IMR-90 (cell line): ENCODE data around the gene ZNF862. TPM values are rescaled to one million over a fixed set of nuclear protein-coding genes. Genes with fewer than 3 reads are reported as not detected.
A peak's percentile ranks its signal among the peaks of the same experiment; 100 is the strongest.

Experiments
- ATAC-seq: fragments of 200-7000 bp; cut with Tn5 transposase; 2 replicates; pipeline ENCODE4 v1.9.1; 2020; ENCODE audit warnings: low read depth, mild to moderate bottlenecking, moderate library complexity
- BruUV-seq: library from RNA; stranded (reverse); fragments of 400-500 nt; replicated peaks from 2 replicates; lab custom pipeline; 2021; lab: Mats Ljungman, UMichigan
- CTCF ChIA-PET: fragments of 300-600 bp; formaldehyde crosslinking; extraction: SDS; loops from one replicate; lab custom pipeline; 2021; ENCODE audit warnings: antibody characterized with exemption; lab: Yijun Ruan, JAX
- POLR2A ChIA-PET: fragments of 300-600 bp; sonication (Branson Sonifier 250); formaldehyde crosslinking; loops from one replicate; lab custom pipeline; 2022; ENCODE audit warnings: antibody characterized with exemption; ENCODE audit not compliant: unreplicated experiment; lab: Charles Lee
- DNase-seq: peaks from one replicate; pipeline ENCODE4 v3.0.0; 2013
- H2AFZ ChIP-seq: replicated peaks from 2 replicates; pipeline ENCODE3; 2013; ENCODE audit warnings: low read length, mild to moderate bottlenecking; ENCODE audit not compliant: poor library complexity
- H2AK5ac ChIP-seq: 2 replicates; pipeline ENCODE4 v1.6.1; 2013; ENCODE audit warnings: low read depth, low read length, inconsistent platforms
- H2AK9ac ChIP-seq: replicated peaks from 2 replicates; pipeline ENCODE3; 2013; ENCODE audit warnings: mild to moderate bottlenecking, low read depth, low read length, moderate library complexity; ENCODE audit not compliant: poor library complexity
- H2BK120ac ChIP-seq: 2 replicates; pipeline ENCODE4 v1.6.1; 2013; ENCODE audit warnings: low read depth, low read length, inconsistent platforms
- H2BK15ac ChIP-seq: 3 replicates; pipeline ENCODE4 v1.6.1; 2013; ENCODE audit warnings: low read depth, low read length, inconsistent platforms
- H2BK20ac ChIP-seq: 2 replicates; pipeline ENCODE4 v1.6.1; 2013; ENCODE audit warnings: low read depth, mild to moderate bottlenecking, inconsistent platforms, low read length, moderate library complexity
- H2BK5ac ChIP-seq: 2 replicates; pipeline ENCODE4 v1.6.1; 2013; ENCODE audit warnings: mild to moderate bottlenecking, low read depth, low read length, inconsistent platforms; ENCODE audit not compliant: poor library complexity, severe bottlenecking
- H3K14ac ChIP-seq: replicated peaks from 2 replicates; pipeline ENCODE4 v1.6.1; 2013; ENCODE audit warnings: low read depth, low read length, inconsistent platforms
- H3K18ac ChIP-seq: 2 replicates; pipeline ENCODE4 v1.6.1; 2013; ENCODE audit warnings: low read depth, low read length, control low read depth
- H3K23ac ChIP-seq: 2 replicates; pipeline ENCODE4 v1.6.1; 2013; ENCODE audit warnings: low read depth, low read length, inconsistent platforms
- H3K27ac ChIP-seq: 2 replicates; pipeline ENCODE4 v1.5.1; 2013; ENCODE audit warnings: mild to moderate bottlenecking, control low read depth, low read length; ENCODE audit not compliant: insufficient read depth
- H3K27me3 ChIP-seq: 2 replicates; pipeline ENCODE4 v1.6.1; 2013; ENCODE audit warnings: low read length; ENCODE audit not compliant: control insufficient read depth, insufficient read depth
- H3K36me3 ChIP-seq: 2 replicates; pipeline ENCODE4 v1.6.1; 2013; ENCODE audit warnings: low read length, mixed read lengths; ENCODE audit not compliant: control insufficient read depth, insufficient read depth
- H3K4ac ChIP-seq: 2 replicates; pipeline ENCODE4 v1.6.1; 2013; ENCODE audit warnings: low read depth, low read length, inconsistent platforms
- H3K4me1 ChIP-seq: 2 replicates; pipeline ENCODE4 v1.6.1; 2013; ENCODE audit warnings: low read length, mixed read lengths; ENCODE audit not compliant: control insufficient read depth, insufficient read depth
- H3K4me2 ChIP-seq: 2 replicates; pipeline ENCODE4 v1.6.1; 2013; ENCODE audit warnings: low read depth, mild to moderate bottlenecking, control low read depth, low read length, moderate library complexity
- H3K4me3 ChIP-seq: 2 replicates; pipeline ENCODE4 v1.5.1; 2013; ENCODE audit warnings: low read depth, mild to moderate bottlenecking, control low read depth, low read length, moderate library complexity; ENCODE audit not compliant: insufficient read depth
- H3K56ac ChIP-seq: 2 replicates; pipeline ENCODE4 v1.6.1; 2013; ENCODE audit warnings: low read length, inconsistent platforms; ENCODE audit not compliant: insufficient read depth; ENCODE audit errors: extremely low read depth
- H3K79me1 ChIP-seq, 2 experiments: 2 replicates each; pipeline ENCODE4 v1.6.1; 2013; ENCODE audit warnings: low read length in 2 of 2, inconsistent platforms in 1 of 2, low read depth in 1 of 2
- H3K9ac ChIP-seq: 2 replicates; pipeline ENCODE4 v1.6.1; 2013; ENCODE audit warnings: low read depth, low read length, control low read depth
- H3K9me1 ChIP-seq: 2 replicates; pipeline ENCODE4 v1.6.1; 2013; ENCODE audit warnings: low read length, inconsistent platforms; ENCODE audit not compliant: insufficient read depth
- H3K9me3 ChIP-seq: 2 replicates; pipeline ENCODE4 v1.6.1; 2013; ENCODE audit warnings: low read length; ENCODE audit not compliant: control insufficient read depth, insufficient read depth
- H4K20me1 ChIP-seq: 2 replicates; pipeline ENCODE4 v1.6.1; 2013; ENCODE audit warnings: low read length, inconsistent platforms; ENCODE audit not compliant: insufficient read depth
- H4K5ac ChIP-seq: 2 replicates; pipeline ENCODE4 v1.6.1; 2013; ENCODE audit warnings: mild to moderate bottlenecking, low read depth, low read length, control low read depth
- H4K8ac ChIP-seq, 2 experiments: 2 replicates each; pipeline ENCODE4 v1.6.1; 2013; ENCODE audit warnings: low read depth in 2 of 2, low read length in 2 of 2, control low read depth in 1 of 2, inconsistent platforms in 1 of 2
- H4K91ac ChIP-seq: 2 replicates; pipeline ENCODE4 v1.6.1; 2013; ENCODE audit warnings: low read depth, low read length, inconsistent platforms; ENCODE audit not compliant: insufficient read depth
- CHD1 ChIP-seq: IDR thresholded peaks from 2 replicates; pipeline ENCODE4 v1.6.1; 2012; ENCODE audit warnings: low read depth, low read length, improper control_type of control experiment
- ELK1 ChIP-seq: fragments of 150-350 bp; IDR thresholded peaks from 2 replicates; pipeline ENCODE4 v1.6.1; 2016; ENCODE audit warnings: low read depth, mild to moderate bottlenecking, low read length, moderate library complexity, borderline replicate concordance
- MAZ ChIP-seq: IDR thresholded peaks from 2 replicates; pipeline ENCODE4 v1.6.1; 2012; ENCODE audit warnings: low read depth, mild to moderate bottlenecking, low read length, improper control_type of control experiment, moderate library complexity, borderline replicate concordance
- MXI1 ChIP-seq: IDR thresholded peaks from 2 replicates; pipeline ENCODE4 v1.6.1; 2012; ENCODE audit warnings: low read depth, mild to moderate bottlenecking, low read length, moderate library complexity, borderline replicate concordance
- NFE2L2 ChIP-seq: fragments of 150-350 bp; IDR thresholded peaks from 2 replicates; pipeline ENCODE4 v1.6.1; 2016; ENCODE audit warnings: low read depth, mild to moderate bottlenecking, low read length
- POLR2A ChIP-seq: IDR thresholded peaks from 2 replicates; pipeline ENCODE4 v1.6.1; 2012; ENCODE audit warnings: mild to moderate bottlenecking, low read depth, low read length
- RAD21 ChIP-seq: IDR thresholded peaks from 2 replicates; pipeline ENCODE4 v1.6.1; 2012; ENCODE audit warnings: low read length, improper control_type of control experiment
- RCOR1 ChIP-seq: IDR thresholded peaks from 2 replicates; pipeline ENCODE4 v1.6.1; 2012; ENCODE audit warnings: mild to moderate bottlenecking, low read length, improper control_type of control experiment; ENCODE audit not compliant: insufficient replicate concordance
- RFX5 ChIP-seq: IDR thresholded peaks from 2 replicates; pipeline ENCODE4 v1.8.0; 2012; ENCODE audit warnings: low read depth, mild to moderate bottlenecking, low read length, moderate library complexity
- SMC3 ChIP-seq: fragments of 150-350 bp; IDR thresholded peaks from 2 replicates; pipeline ENCODE4 v1.6.1; 2016; ENCODE audit warnings: low read depth, mild to moderate bottlenecking, antibody characterized with exemption, low read length, moderate library complexity
- WGBS, 2 experiments: methylation state at CpG; one replicate each; pipeline versions ENCODE4 v1.1.5 to v1.1.7; 2013; ENCODE audit warnings: missing lambda C conversion rate in 2 of 2; ENCODE audit not compliant: insufficient read length in 1 of 2; ENCODE audit errors: extremely low coverage in 2 of 2; 5-methylcytosine and 5-hydroxymethylcytosine counted together
- dilution Hi-C: fragments of 300-500 bp; cut with HindIII; formaldehyde crosslinking; loops from one replicate; pipeline ENCODE4 v1.14.3; 2018; ENCODE audit warnings: low sequenced_read_pairs; ENCODE audit not compliant: unreplicated experiment
- in situ Hi-C: fragments of 300-500 bp; cut with MboI; formaldehyde crosslinking; loops from 3 replicates; pipeline ENCODE4 v1.14.3; 2019; ENCODE audit warnings: low sequenced_read_pairs, inconsistent platforms, mixed read lengths
- intact Hi-C: fragments of 100-400 bp; cut with micrococcal nuclease; formaldehyde crosslinking; loops from 2 replicates; pipeline ENCODE4 v1.10.0; 2022
- polyA plus RNA-seq, 3 experiments: library from polyadenylated mRNA; depleted of rRNA; stranded (reverse); fragments of >200 nt; gene quantifications; 2 replicates each; pipeline ENCODE4 v1.2.3, GENCODE V29; 2012; ENCODE audit warnings: low replicate concordance in 1 of 3
- total RNA-seq: library from RNA; depleted of rRNA; stranded (reverse); fragments of >200 nt; gene quantifications from 2 replicates; pipeline ENCODE4 v1.2.3, GENCODE V29; 2012

ZNF862 gene
- total and polyA plus RNA-seq, 2 of the 4 experiments (the other 2 are of a cell fraction) = 5.9 to 10.8 TPM

GRCh38 chr7:149879766-149880637 is 41.8 kb downstream of the ZNF862 start (continued):
- TF ChIP-seq RAD21 = no peak

GRCh38 chr7:149880638-149881311 is 42.6 kb downstream of the ZNF862 start:
- Histone ChIP-seq H2AK5ac (no peak overlapping the region), H2AK9ac (no peak overlapping the region), H3K4me1 (peaks cover 3% of the 10 kb centered on the region; the same call in 1 of the 2 replicates), H3K9me1 (no peaks in the 10 kb centered on the region), H4K20me1 (no peaks in the 10 kb centered on the region), H3K9ac (no peak overlapping the region), H4K91ac (no peak overlapping the region), H2AFZ (peak overlapping the region; percentile 43), H3K23ac (no peak overlapping the region), H3K36me3 (no peaks in the 10 kb centered on the region), H3K4ac (no peak overlapping the region), H3K56ac (no peak overlapping the region), H4K8ac (no peak overlapping the region), H3K14ac (no peak overlapping the region), H3K27me3 (no peaks in the 10 kb centered on the region), H4K5ac (no peak overlapping the region), H2BK120ac (no peak overlapping the region), H3K4me2 (no peak overlapping the region), H3K4me3 (no peak overlapping the region), H2BK15ac (no peak overlapping the region), H3K18ac (no peak overlapping the region), H2BK5ac (no peak overlapping the region), H2BK20ac (no peak overlapping the region), H3K27ac (no peak overlapping the region), H3K9me3 (no peaks in the 10 kb centered on the region), H3K79me1 (no peaks in the 10 kb centered on the region)
- ChIA-PET POLR2A (no interaction called here), CTCF (no interaction called here)
- BruUV-seq = no TSS peak
- 49% methylated on average over 3 of the region's 14 CpGs; no CpG with 5 or more reads in 1 of the 2 experiments for whole genome bisulfite sequencing, 2 experiments
- no peak for ATAC-seq
- TF ChIP-seq SMC3 = no peak
- TF ChIP-seq MXI1 = no peak
- TF ChIP-seq NFE2L2 = no peak
- TF ChIP-seq ELK1 = no peak
- TF ChIP-seq CHD1 = no peak
- no peak for TF ChIP-seq RAD21
- TF ChIP-seq RFX5 = no peak
- TF ChIP-seq POLR2A = no peak
- TF ChIP-seq RCOR1 = no peak
- TF ChIP-seq MAZ = no peak
- dilution Hi-C loops = no loop called here
- DNase-seq = no peak
- intact Hi-C loops = loop anchor here (5.0 kb wide), 2 partner anchors 122 to 167 kb away; no protein-coding TSS in a partner anchor
- in situ Hi-C loops = no loop called here
